GM18858 (cell line): ENCODE measurements around the gene SYTL4.
A peak's percentile ranks its signal among the peaks of the same experiment; 100 is the strongest.

ENCODE experiments used
- ATAC-seq: cut with Tn5 transposase; IDR thresholded peaks from one replicate; pipeline ENCODE4 v1.9.1; 2021; ENCODE audit not compliant: unreplicated experiment

The SYTL4 gene

GRCh38 chrX:100695991-100696390 is 35.9 kb downstream of the SYTL4 start:
- no peak for ATAC-seq

GRCh38 chrX:100695302-100695701 is 36.6 kb downstream of the SYTL4 start:
- no peak for ATAC-seq

- peak; percentile 76 for ATAC-seq
Observed at GRCh38 chrX:100687546-100687945, 44.4 kb downstream of the SYTL4 start.

- ATAC-seq, result peak; percentile 34
Observed at GRCh38 chrX:100687128-100687527, 44.8 kb downstream of the SYTL4 start.

GRCh38 chrX:100685997-100686305 is 46.0 kb downstream of the SYTL4 start:
- no peak for ATAC-seq

- peak; percentile 72 for ATAC-seq
Observed at GRCh38 chrX:100685284-100685996, 46.5 kb downstream of the SYTL4 start.

GRCh38 chrX:100682939-100683338 is 49.0 kb downstream of the SYTL4 start:
- no peak for ATAC-seq

GRCh38 chrX:100681599-100681998 is 50.3 kb downstream of the SYTL4 start:
- ATAC-seq, result no peak

GRCh38 chrX:100680756-100681155 is 51.2 kb downstream of the SYTL4 start:
- ATAC-seq, result no peak

GRCh38 chrX:100677611-100678181 is 54.2 kb downstream of the SYTL4 start:
- no peak for ATAC-seq

GRCh38 chrX:100674705-100675104 is 57.2 kb downstream of the SYTL4 start:
- ATAC-seq, result peak; percentile 74

- no peak for ATAC-seq
Observed at GRCh38 chrX:100673397-100673953, 58.4 kb downstream of the SYTL4 start.

- ATAC-seq, result no peak
Observed at GRCh38 chrX:100672966-100673365, 59.0 kb downstream of the SYTL4 start.

GRCh38 chrX:100663642-100664041 is 68.3 kb downstream of the SYTL4 start:
- ATAC-seq, result no peak

GRCh38 chrX:100662796-100663195 is 69.1 kb downstream of the SYTL4 start:
- no peak for ATAC-seq

- no peak for ATAC-seq
Observed at GRCh38 chrX:100662170-100662569, 69.8 kb downstream of the SYTL4 start.

- ATAC-seq, result no peak
Observed at GRCh38 chrX:100659431-100660137, 72.3 kb downstream of the SYTL4 start.

GRCh38 chrX:100658941-100659381 is 73.0 kb downstream of the SYTL4 start:
- ATAC-seq, result no peak

- ATAC-seq, result no peak
Observed at GRCh38 chrX:100654261-100654660, 77.7 kb downstream of the SYTL4 start.

- no peak for ATAC-seq
Observed at GRCh38 chrX:100652266-100652665, 79.7 kb downstream of the SYTL4 start.

- ATAC-seq, result no peak
Observed at GRCh38 chrX:100650841-100651240, 81.1 kb downstream of the SYTL4 start.
